Activated naive CD4-positive, alpha-beta T cell treated with anti-CD3 and anti-CD28 coated beads, Interleukin-2, amount 10 ng/mL, durations not matched to agents 7 days and 5 days (primary cell): ENCODE measurements around the gene ERVH48-1.
A peak's percentile ranks its signal among the peaks of the same experiment; 100 is the strongest.
"Not testable (repeated sequence)": the region's sequence is repeated elsewhere in the genome, so short reads cannot be mapped to it uniquely, and the experiment has no call there.

Experiments
- CTCF ChIA-PET: fragments of 350-600 bp; sonication (Branson Sonifier 250); formaldehyde crosslinking; loops from one replicate; lab custom pipeline; 2021; ENCODE audit warnings: antibody characterized with exemption; lab: Charles Lee
- DNase-seq: peaks from one replicate; pipeline ENCODE4 v3.0.0-alpha.2; 2020
- H3K27ac Mint-ChIP-seq: one replicate; pipeline ENCODE4 v1.8.0; 2021; ENCODE audit warnings: mild to moderate bottlenecking, moderate library complexity, mixed read lengths
- H3K27me3 Mint-ChIP-seq: one replicate; pipeline ENCODE4 v1.8.0; 2021; ENCODE audit warnings: mild to moderate bottlenecking, mixed read lengths
- H3K36me3 Mint-ChIP-seq: one replicate; pipeline ENCODE4 v1.8.0; 2021; ENCODE audit warnings: mixed read lengths
- H3K4me1 Mint-ChIP-seq: one replicate; pipeline ENCODE4 v1.8.0; 2021; ENCODE audit warnings: mixed read lengths
- H3K4me3 Mint-ChIP-seq: one replicate; pipeline ENCODE4 v1.8.0; 2021; ENCODE audit warnings: mild to moderate bottlenecking, moderate library complexity, mixed read lengths
- H3K9me3 Mint-ChIP-seq: one replicate; pipeline ENCODE4 v1.8.0; 2021; ENCODE audit warnings: mixed read lengths

The ERVH48-1 gene

DNA sequence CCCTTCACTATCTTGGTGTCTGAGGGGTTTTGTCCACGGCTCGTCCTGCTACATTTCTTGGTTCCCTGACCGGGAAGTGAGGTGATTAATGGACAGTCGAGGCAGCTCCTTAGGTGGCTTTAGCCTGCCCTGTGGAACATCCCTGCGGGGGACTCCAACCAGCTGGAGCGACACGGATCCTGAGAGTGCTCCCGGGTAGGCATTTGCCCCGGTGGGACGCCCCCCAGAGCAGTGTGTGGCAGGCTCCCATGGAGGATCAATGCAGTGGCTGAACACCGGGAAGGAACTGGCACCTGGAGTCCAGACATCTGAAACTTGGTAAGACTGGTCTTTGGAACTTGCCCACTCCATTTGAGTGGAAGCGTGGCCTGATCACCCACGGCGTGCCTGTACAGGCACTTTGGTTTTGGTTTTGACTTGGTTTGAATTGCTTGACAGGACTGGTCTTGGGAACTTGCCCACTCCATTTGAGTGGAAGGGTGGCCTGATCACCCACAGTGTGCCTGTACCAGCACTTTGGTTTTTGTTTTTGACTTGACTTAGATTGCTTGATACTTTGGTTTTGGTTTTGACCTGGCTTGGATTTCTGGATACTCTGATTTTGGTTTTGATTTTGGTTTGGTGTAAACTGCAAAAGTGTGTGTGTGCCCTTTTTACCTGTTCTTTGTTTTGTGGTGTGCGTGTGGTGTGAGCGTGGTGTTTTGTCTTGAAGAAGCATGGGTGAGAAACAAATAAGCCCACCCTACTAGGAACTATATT, 7.1 kb upstream of the ERVH48-1 start:
- CTCF ChIA-PET: interaction anchor here (0.7 kb wide), 1 partner anchor 35 kb away, joined by 3 read pairs; no protein-coding TSS in a partner anchor
- not testable (repeated sequence) for H3K4me3 Mint-ChIP-seq, H3K4me1 Mint-ChIP-seq, H3K27me3 Mint-ChIP-seq, H3K36me3 Mint-ChIP-seq, DNase-seq, H3K27ac Mint-ChIP-seq, H3K9me3 Mint-ChIP-seq

GRCh38 chr21:42931560-42932235, 6.3 kb upstream of the ERVH48-1 start:
- CTCF ChIA-PET: no interaction called here
- Mint-ChIP-seq H3K27me3 (no peaks in the 10 kb centered on the region), H3K27ac (no peak overlapping the region), H3K4me3 (no peak overlapping the region), H3K9me3 (no peaks in the 10 kb centered on the region), H3K36me3 (no peaks in the 10 kb centered on the region), H3K4me1 (peaks cover 3% of the 10 kb centered on the region)
- DNase-seq: no peak

DNA sequence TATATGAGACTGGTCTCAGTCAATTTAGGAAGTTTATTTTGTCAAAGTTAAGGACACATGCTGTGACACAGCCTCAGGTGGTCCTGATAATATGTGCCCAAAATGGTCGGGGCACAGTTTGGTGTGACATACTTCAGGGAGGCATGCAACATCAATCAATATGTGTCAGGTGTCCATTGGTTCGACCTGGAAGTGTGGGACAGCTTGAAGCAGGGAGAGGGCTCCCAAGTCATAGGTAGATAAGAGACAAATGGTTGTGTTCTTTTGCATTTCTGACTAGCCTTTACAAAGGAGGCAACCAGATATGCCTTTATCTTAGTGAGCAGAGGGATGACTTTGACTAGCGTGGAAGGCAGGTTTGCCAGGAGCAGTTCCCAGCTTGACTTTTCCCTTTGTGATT, 4.5 kb upstream of the ERVH48-1 start:
- DNase-seq: no peak
- Mint-ChIP-seq H3K36me3 (no peaks in the 10 kb centered on the region), H3K4me3 (no peak overlapping the region), H3K9me3 (no peaks in the 10 kb centered on the region), H3K27me3 (no peaks in the 10 kb centered on the region), H3K4me1 (peaks cover 12% of the 10 kb centered on the region), H3K27ac (no peak overlapping the region)
- CTCF ChIA-PET: no interaction called here

DNA sequence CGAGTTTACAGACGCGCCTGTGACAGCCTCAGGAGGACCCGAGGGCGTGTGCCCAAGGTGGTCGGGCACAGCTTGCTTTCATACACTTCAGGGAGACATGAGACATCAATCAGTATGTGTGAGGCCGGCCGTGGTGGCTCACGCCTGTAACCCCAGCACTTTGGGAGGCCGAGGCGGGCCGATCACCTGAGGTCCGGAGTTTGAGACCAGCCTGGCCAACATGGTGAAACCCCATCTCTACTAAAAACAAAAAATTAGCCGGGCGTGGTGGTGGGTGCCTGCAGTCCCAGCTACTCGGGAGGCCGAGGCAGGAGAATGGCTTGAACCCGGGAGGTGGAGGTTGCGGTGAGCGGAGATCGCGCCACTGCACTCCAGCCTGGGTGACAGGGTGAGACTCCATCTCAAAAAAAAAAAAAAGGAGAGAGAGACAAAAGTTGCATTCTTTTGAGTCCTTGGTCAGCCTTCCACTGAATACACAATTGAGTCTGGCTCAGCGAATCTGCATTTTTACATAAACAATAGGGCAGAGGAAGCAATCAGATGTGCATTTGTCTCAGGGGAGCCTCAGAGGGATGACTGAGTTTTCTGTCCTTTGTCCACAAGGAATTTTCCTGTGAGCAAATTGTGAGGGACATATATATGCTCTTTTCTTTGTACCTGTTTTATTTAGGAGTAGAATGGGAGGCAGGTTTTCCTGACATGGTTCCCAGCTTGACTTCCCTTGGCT, 2.2 kb upstream of the ERVH48-1 start:
- H3K27me3 Mint-ChIP-seq, H3K27ac Mint-ChIP-seq, H3K9me3 Mint-ChIP-seq, H3K4me3 Mint-ChIP-seq, CTCF ChIA-PET, H3K36me3 Mint-ChIP-seq, DNase-seq: not testable (repeated sequence)
- H3K4me1 Mint-ChIP-seq: peaks cover 29% of the 10 kb centered on the region

GRCh38 chr21:42924433-42924751, 1.0 kb downstream of the ERVH48-1 start:
- no peaks in the 10 kb centered on the region for H3K27me3 Mint-ChIP-seq

GRCh38 chr21:42923553-42924432, 1.6 kb downstream of the ERVH48-1 start:
- no peaks in the 10 kb centered on the region for H3K27me3 Mint-ChIP-seq
- peak overlapping the region; percentile 64 for H3K4me3 Mint-ChIP-seq
- H3K4me1 Mint-ChIP-seq: peaks cover 28% of the 10 kb centered on the region
- peak overlapping the region; percentile 82 for H3K27ac Mint-ChIP-seq
- no peaks in the 10 kb centered on the region for H3K9me3 Mint-ChIP-seq
- CTCF ChIA-PET: interaction anchor here (1.2 kb wide), 1 partner anchor 47 kb away, joined by 3 read pairs; no protein-coding TSS in a partner anchor
- peaks cover under 1% of the 10 kb centered on the region for H3K36me3 Mint-ChIP-seq
- DNase-seq: peak; percentile 85

More at GRCh38 chr21:42924433-42924751, 1.0 kb downstream of the ERVH48-1 start:
- peak overlapping the region; percentile 82 for H3K27ac Mint-ChIP-seq
- DNase-seq: no peak
- CTCF ChIA-PET: no interaction called here
- no peaks in the 10 kb centered on the region for H3K36me3 Mint-ChIP-seq
- peak overlapping the region; percentile 64 for H3K4me3 Mint-ChIP-seq
- peaks cover 28% of the 10 kb centered on the region for H3K4me1 Mint-ChIP-seq
- H3K9me3 Mint-ChIP-seq: no peaks in the 10 kb centered on the region

GRCh38 chr21:42922918-42923317, 2.5 kb downstream of the ERVH48-1 start:
- Mint-ChIP-seq H3K9me3 (no peaks in the 10 kb centered on the region), H3K27me3 (no peaks in the 10 kb centered on the region), H3K4me3 (no peak overlapping the region), H3K27ac (no peak overlapping the region), H3K4me1 (peaks cover 28% of the 10 kb centered on the region), H3K36me3 (peaks cover 2% of the 10 kb centered on the region)
- no peak for DNase-seq
- CTCF ChIA-PET: interaction anchor here (1.2 kb wide), 1 partner anchor 46 kb away, joined by 3 read pairs; no protein-coding TSS in a partner anchor

GRCh38 chr21:42921927-42922326, 3.5 kb downstream of the ERVH48-1 start:
- Mint-ChIP-seq H3K36me3 (peaks cover 2% of the 10 kb centered on the region), H3K27me3 (no peaks in the 10 kb centered on the region), H3K9me3 (no peaks in the 10 kb centered on the region), H3K4me3 (no peak overlapping the region), H3K27ac (no peak overlapping the region), H3K4me1 (peaks cover 28% of the 10 kb centered on the region)
- CTCF ChIA-PET: no interaction called here
- no peak for DNase-seq

DNA sequence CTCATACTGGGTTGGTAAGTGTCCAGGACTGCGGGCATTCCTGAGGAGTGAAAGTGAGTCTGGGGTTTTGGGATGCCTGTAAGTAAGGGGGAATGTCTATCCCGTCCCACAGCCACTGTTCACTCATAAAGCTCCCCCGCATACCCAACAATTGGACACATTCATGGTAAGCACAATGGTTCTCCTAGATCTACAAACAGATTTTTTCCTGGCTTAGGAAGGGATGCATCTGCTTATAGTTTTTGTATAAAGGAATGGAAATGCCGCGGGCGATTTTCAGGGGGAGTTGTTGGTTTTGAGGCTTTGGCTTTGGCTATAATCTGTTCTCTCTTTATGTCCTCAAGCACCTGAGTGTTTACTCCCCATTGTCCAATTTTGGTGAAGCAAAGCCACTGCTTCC, 7.1 kb downstream of the ERVH48-1 start:
- DNase-seq: no peak
- Mint-ChIP-seq H3K4me1 (peaks cover 3% of the 10 kb centered on the region), H3K27ac (no peak overlapping the region), H3K9me3 (no peaks in the 10 kb centered on the region), H3K36me3 (peaks cover 5% of the 10 kb centered on the region), H3K27me3 (no peaks in the 10 kb centered on the region), H3K4me3 (no peak overlapping the region)
- CTCF ChIA-PET: no interaction called here

- peaks cover 20% of the 10 kb centered on the region for H3K36me3 Mint-ChIP-seq
- DNase-seq: no peak
- CTCF ChIA-PET: no interaction called here
- no peaks in the 10 kb centered on the region for H3K9me3 Mint-ChIP-seq
- no peaks in the 10 kb centered on the region for H3K4me1 Mint-ChIP-seq
- no peak overlapping the region for H3K4me3 Mint-ChIP-seq
- no peaks in the 10 kb centered on the region for H3K27me3 Mint-ChIP-seq
- H3K27ac Mint-ChIP-seq: peak overlapping the region; percentile 75
These were observed 12.0 kb downstream of the ERVH48-1 start for GRCh38 chr21:42913476-42913875.

DNA sequence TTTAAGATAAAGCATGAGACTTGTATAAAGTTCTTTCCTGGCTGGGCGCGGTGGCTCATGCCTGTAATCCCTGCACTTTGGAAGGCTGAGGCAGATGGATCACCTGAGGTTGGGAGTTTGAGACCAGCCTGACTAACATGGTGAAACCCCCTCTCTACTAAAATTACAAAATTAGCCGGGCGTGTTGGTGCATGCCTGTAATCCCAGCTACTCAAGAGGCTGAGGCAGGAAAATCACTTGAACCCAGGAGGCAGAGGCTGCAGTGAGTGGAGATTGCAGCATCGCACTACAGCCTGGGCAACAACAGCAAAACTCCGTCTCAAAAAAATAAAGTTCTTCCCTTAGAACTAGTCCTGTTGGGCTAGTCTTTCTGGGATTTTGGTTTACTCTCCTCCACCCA, 13.5 kb downstream of the ERVH48-1 start:
- not testable (repeated sequence) for H3K9me3 Mint-ChIP-seq, H3K4me3 Mint-ChIP-seq, DNase-seq, H3K4me1 Mint-ChIP-seq, H3K27me3 Mint-ChIP-seq, H3K27ac Mint-ChIP-seq
- CTCF ChIA-PET: interaction anchor here (0.5 kb wide), 1 partner anchor 16 kb away, joined by 4 read pairs; no protein-coding TSS in a partner anchor
- H3K36me3 Mint-ChIP-seq: peaks cover 21% of the 10 kb centered on the region

DNA sequence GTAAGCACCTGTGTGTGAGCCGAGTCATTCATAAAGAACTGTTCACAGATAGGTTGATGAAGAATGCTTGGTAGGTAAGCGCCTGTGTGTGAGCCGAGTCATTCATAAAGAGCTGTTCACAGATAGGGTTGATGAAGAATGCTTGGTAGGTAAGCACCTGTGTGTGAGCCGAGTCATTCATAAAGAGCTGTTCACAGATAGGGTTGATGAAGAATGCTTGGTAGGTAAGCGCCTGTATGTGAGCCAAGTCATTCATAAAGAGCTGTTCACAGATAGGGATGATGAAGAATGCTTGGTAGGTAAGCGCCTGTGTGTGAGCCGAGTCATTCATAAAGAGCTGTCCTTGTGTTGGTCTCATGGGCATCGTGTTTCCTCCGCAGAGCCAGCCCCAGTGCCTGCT, 16.9 kb downstream of the ERVH48-1 start:
- peaks cover 33% of the 10 kb centered on the region for H3K36me3 Mint-ChIP-seq
- H3K4me3 Mint-ChIP-seq, H3K27me3 Mint-ChIP-seq, H3K4me1 Mint-ChIP-seq, DNase-seq, CTCF ChIA-PET, H3K27ac Mint-ChIP-seq, H3K9me3 Mint-ChIP-seq: not testable (repeated sequence)

DNA sequence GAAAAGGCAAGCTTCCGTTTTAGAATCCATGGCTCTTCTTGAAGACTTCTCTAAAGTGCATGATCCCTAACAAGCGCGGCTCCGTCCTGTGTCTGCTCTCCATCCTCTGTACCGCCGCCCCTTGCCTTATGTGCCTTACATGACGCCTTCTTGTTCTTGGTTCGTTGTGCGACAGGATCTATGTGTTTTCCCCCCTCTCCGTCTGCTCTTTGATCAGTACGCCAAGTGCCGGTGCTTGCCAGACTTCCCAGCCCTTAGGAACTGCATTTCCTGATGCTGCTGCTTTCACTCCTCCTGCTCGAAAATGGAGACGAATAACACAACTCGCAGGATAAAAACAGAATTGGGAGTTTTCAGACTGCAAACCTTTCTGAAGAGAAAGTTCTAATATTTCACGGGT, 19.2 kb downstream of the ERVH48-1 start:
- H3K27ac Mint-ChIP-seq: no peak overlapping the region
- no peak overlapping the region for H3K4me3 Mint-ChIP-seq
- CTCF ChIA-PET: no interaction called here
- DNase-seq: no peak
- no peaks in the 10 kb centered on the region for H3K4me1 Mint-ChIP-seq
- H3K9me3 Mint-ChIP-seq: no peaks in the 10 kb centered on the region
- no peaks in the 10 kb centered on the region for H3K27me3 Mint-ChIP-seq
- H3K36me3 Mint-ChIP-seq: peaks cover 31% of the 10 kb centered on the region

DNA sequence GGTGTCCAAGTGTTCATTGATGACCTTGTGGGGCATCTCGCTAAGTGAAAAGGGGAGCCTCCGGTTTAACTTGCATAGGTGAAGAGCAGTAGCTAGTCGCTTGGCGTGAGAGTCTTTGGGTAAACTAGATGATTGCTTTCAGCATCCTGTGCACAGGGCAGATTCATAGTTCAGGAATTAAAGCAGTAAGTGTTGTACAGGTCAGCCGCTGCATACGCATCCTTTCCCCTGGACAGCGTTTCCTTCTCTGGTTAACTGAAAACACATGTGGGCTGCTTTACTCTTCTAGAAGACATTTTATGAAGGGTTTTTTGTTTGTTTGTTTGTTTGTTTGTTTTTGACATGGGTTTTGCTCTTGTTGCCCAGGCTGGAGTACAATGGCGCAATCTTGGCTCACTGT, 20.2 kb downstream of the ERVH48-1 start:
- Mint-ChIP-seq H3K36me3 (peaks cover 32% of the 10 kb centered on the region), H3K27me3 (no peaks in the 10 kb centered on the region), H3K4me3 (no peak overlapping the region), H3K27ac (no peak overlapping the region), H3K4me1 (no peaks in the 10 kb centered on the region), H3K9me3 (no peaks in the 10 kb centered on the region)
- CTCF ChIA-PET: no interaction called here
- no peak for DNase-seq
